Measurements from ENCODE around the gene MT1H.

DNA sequence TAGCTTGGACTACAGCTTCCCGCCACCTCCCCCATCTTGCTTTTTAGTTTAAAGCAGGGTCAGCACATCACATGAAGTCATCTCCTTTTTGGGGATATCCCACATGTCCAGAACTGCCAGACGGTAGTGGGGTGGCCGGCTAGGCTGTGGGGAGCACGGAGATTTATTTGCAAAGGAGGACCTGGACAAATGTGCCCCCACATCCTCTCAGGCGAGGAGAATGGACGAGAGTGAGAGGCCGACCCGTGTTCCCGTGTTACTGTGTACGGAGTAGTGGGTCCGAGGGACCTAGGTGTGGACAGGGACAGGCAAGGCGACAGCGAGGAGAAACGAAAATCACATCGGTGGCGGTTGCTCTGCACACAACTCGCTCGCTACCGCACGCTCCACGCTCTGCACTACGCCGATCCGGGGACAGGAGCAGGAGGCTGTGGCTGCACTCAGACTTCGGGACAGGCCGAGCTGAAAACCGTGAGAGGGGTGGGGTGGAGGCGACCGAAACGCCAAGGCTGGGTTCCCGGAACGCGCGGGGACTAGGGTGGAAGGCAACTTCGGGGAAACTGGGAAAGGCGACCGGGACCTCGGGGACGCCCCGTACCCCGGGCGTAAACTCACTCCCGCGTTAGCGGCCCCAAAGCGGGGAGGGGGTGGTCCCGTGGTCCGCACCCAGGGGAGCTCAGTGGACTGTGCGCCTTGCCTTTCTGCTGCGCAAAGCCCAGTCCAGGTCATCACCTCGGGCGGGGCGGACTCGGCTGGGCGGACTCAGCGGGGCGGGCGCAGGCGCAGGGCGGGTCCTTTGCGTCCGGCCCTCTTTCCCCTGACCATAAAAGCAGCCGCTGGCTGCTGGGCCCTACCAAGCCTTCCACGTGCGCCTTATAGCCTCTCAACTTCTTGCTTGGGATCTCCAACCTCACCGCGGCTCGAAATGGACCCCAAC, 31.5 kb upstream of the MT1H start, which contains the start of gene MT1A:
- TF ChIP-seq CTCF (IDR thresholded peaks at IDR 0.05) (no peak), EZH2 (IDR thresholded peaks at IDR 0.05; ENCODE audit: borderline replicate concordance, insufficient read depth, low read depth, low read length, poor library complexity, severe bottlenecking) (no peak)

All from B cell (primary cell).